Measurements from ENCODE around the gene TMEM170B.

- no peak for TF ChIP-seq MAX (CRISPR knock-in tag; IDR thresholded peaks at IDR 0.05)
- no peak for TF ChIP-seq CTCF (IDR thresholded peaks at IDR 0.05)
- TF ChIP-seq EMX1 (CRISPR knock-in tag; IDR thresholded peaks at IDR 0.05): no peak
- no peak for TF ChIP-seq CREM (CRISPR knock-in tag; IDR thresholded peaks at IDR 0.05)
Observed at GRCh38 chr6:11552442-11552841, 14.9 kb downstream of the TMEM170B start.
